IMR-90 (cell line): Measurements from ENCODE around the gene RARRES2. TPM values are rescaled to one million over a fixed set of nuclear protein-coding genes. Genes with fewer than 3 reads are reported as not detected.

Experiments
- ATAC-seq: fragments of 200-7000 bp; cut with Tn5 transposase; 2 replicates; pipeline ENCODE4 v1.9.1; 2020; ENCODE audit warnings: low read depth, mild to moderate bottlenecking, moderate library complexity
- BruUV-seq: library from RNA; stranded (reverse); fragments of 400-500 nt; replicated peaks from 2 replicates; lab custom pipeline; 2021; lab: Mats Ljungman, UMichigan
- CTCF ChIA-PET: fragments of 300-600 bp; formaldehyde crosslinking; extraction: SDS; loops from one replicate; lab custom pipeline; 2021; ENCODE audit warnings: antibody characterized with exemption; lab: Yijun Ruan, JAX
- POLR2A ChIA-PET: fragments of 300-600 bp; sonication (Branson Sonifier 250); formaldehyde crosslinking; loops from one replicate; lab custom pipeline; 2022; ENCODE audit warnings: antibody characterized with exemption; ENCODE audit not compliant: unreplicated experiment; lab: Charles Lee
- DNase-seq: peaks from one replicate; pipeline ENCODE4 v3.0.0; 2013
- H2AFZ ChIP-seq: replicated peaks from 2 replicates; pipeline ENCODE3; 2013; ENCODE audit warnings: low read length, mild to moderate bottlenecking; ENCODE audit not compliant: poor library complexity
- H2AK5ac ChIP-seq: 2 replicates; pipeline ENCODE4 v1.6.1; 2013; ENCODE audit warnings: low read depth, low read length, inconsistent platforms
- H2AK9ac ChIP-seq: replicated peaks from 2 replicates; pipeline ENCODE3; 2013; ENCODE audit warnings: mild to moderate bottlenecking, low read depth, low read length, moderate library complexity; ENCODE audit not compliant: poor library complexity
- H2BK120ac ChIP-seq: 2 replicates; pipeline ENCODE4 v1.6.1; 2013; ENCODE audit warnings: low read depth, low read length, inconsistent platforms
- H2BK15ac ChIP-seq: 3 replicates; pipeline ENCODE4 v1.6.1; 2013; ENCODE audit warnings: low read depth, low read length, inconsistent platforms
- H2BK20ac ChIP-seq: 2 replicates; pipeline ENCODE4 v1.6.1; 2013; ENCODE audit warnings: low read depth, mild to moderate bottlenecking, inconsistent platforms, low read length, moderate library complexity
- H2BK5ac ChIP-seq: 2 replicates; pipeline ENCODE4 v1.6.1; 2013; ENCODE audit warnings: mild to moderate bottlenecking, low read depth, low read length, inconsistent platforms; ENCODE audit not compliant: poor library complexity, severe bottlenecking
- H3K14ac ChIP-seq: replicated peaks from 2 replicates; pipeline ENCODE4 v1.6.1; 2013; ENCODE audit warnings: low read depth, low read length, inconsistent platforms
- H3K18ac ChIP-seq: 2 replicates; pipeline ENCODE4 v1.6.1; 2013; ENCODE audit warnings: low read depth, low read length, control low read depth
- H3K23ac ChIP-seq: 2 replicates; pipeline ENCODE4 v1.6.1; 2013; ENCODE audit warnings: low read depth, low read length, inconsistent platforms
- H3K27ac ChIP-seq: 2 replicates; pipeline ENCODE4 v1.5.1; 2013; ENCODE audit warnings: mild to moderate bottlenecking, control low read depth, low read length; ENCODE audit not compliant: insufficient read depth
- H3K27me3 ChIP-seq: 2 replicates; pipeline ENCODE4 v1.6.1; 2013; ENCODE audit warnings: low read length; ENCODE audit not compliant: control insufficient read depth, insufficient read depth
- H3K36me3 ChIP-seq: 2 replicates; pipeline ENCODE4 v1.6.1; 2013; ENCODE audit warnings: low read length, mixed read lengths; ENCODE audit not compliant: control insufficient read depth, insufficient read depth
- H3K4ac ChIP-seq: 2 replicates; pipeline ENCODE4 v1.6.1; 2013; ENCODE audit warnings: low read depth, low read length, inconsistent platforms
- H3K4me1 ChIP-seq: 2 replicates; pipeline ENCODE4 v1.6.1; 2013; ENCODE audit warnings: low read length, mixed read lengths; ENCODE audit not compliant: control insufficient read depth, insufficient read depth
- H3K4me2 ChIP-seq: 2 replicates; pipeline ENCODE4 v1.6.1; 2013; ENCODE audit warnings: low read depth, mild to moderate bottlenecking, control low read depth, low read length, moderate library complexity
- H3K4me3 ChIP-seq: 2 replicates; pipeline ENCODE4 v1.5.1; 2013; ENCODE audit warnings: low read depth, mild to moderate bottlenecking, control low read depth, low read length, moderate library complexity; ENCODE audit not compliant: insufficient read depth
- H3K56ac ChIP-seq: 2 replicates; pipeline ENCODE4 v1.6.1; 2013; ENCODE audit warnings: low read length, inconsistent platforms; ENCODE audit not compliant: insufficient read depth; ENCODE audit errors: extremely low read depth
- H3K79me1 ChIP-seq, 2 experiments: 2 replicates each; pipeline ENCODE4 v1.6.1; 2013; ENCODE audit warnings: low read length in 2 of 2, inconsistent platforms in 1 of 2, low read depth in 1 of 2
- H3K9ac ChIP-seq: 2 replicates; pipeline ENCODE4 v1.6.1; 2013; ENCODE audit warnings: low read depth, low read length, control low read depth
- H3K9me1 ChIP-seq: 2 replicates; pipeline ENCODE4 v1.6.1; 2013; ENCODE audit warnings: low read length, inconsistent platforms; ENCODE audit not compliant: insufficient read depth
- H3K9me3 ChIP-seq: 2 replicates; pipeline ENCODE4 v1.6.1; 2013; ENCODE audit warnings: low read length; ENCODE audit not compliant: control insufficient read depth, insufficient read depth
- H4K20me1 ChIP-seq: 2 replicates; pipeline ENCODE4 v1.6.1; 2013; ENCODE audit warnings: low read length, inconsistent platforms; ENCODE audit not compliant: insufficient read depth
- H4K5ac ChIP-seq: 2 replicates; pipeline ENCODE4 v1.6.1; 2013; ENCODE audit warnings: mild to moderate bottlenecking, low read depth, low read length, control low read depth
- H4K8ac ChIP-seq, 2 experiments: 2 replicates each; pipeline ENCODE4 v1.6.1; 2013; ENCODE audit warnings: low read depth in 2 of 2, low read length in 2 of 2, control low read depth in 1 of 2, inconsistent platforms in 1 of 2
- H4K91ac ChIP-seq: 2 replicates; pipeline ENCODE4 v1.6.1; 2013; ENCODE audit warnings: low read depth, low read length, inconsistent platforms; ENCODE audit not compliant: insufficient read depth
- BHLHE40 ChIP-seq: fragments of 150-350 bp; IDR thresholded peaks from 2 replicates; pipeline ENCODE4 v1.6.1; 2016; ENCODE audit warnings: mild to moderate bottlenecking, low read depth, low read length
- CEBPB ChIP-seq: IDR thresholded peaks from 2 replicates; pipeline ENCODE4 v1.6.1; 2012; ENCODE audit warnings: low read depth, low read length, improper control_type of control experiment
- CHD1 ChIP-seq: IDR thresholded peaks from 2 replicates; pipeline ENCODE4 v1.6.1; 2012; ENCODE audit warnings: low read depth, low read length, improper control_type of control experiment
- FOS ChIP-seq: fragments of 150-350 bp; IDR thresholded peaks from 2 replicates; pipeline ENCODE4 v1.6.1; 2016; ENCODE audit warnings: low read depth, low read length
- MAFK ChIP-seq: IDR thresholded peaks from 2 replicates; pipeline ENCODE4 v1.6.1; 2012; ENCODE audit warnings: low read depth, low read length, improper control_type of control experiment
- MAZ ChIP-seq: IDR thresholded peaks from 2 replicates; pipeline ENCODE4 v1.6.1; 2012; ENCODE audit warnings: low read depth, mild to moderate bottlenecking, low read length, improper control_type of control experiment, moderate library complexity, borderline replicate concordance
- MXI1 ChIP-seq: IDR thresholded peaks from 2 replicates; pipeline ENCODE4 v1.6.1; 2012; ENCODE audit warnings: low read depth, mild to moderate bottlenecking, low read length, moderate library complexity, borderline replicate concordance
- NFE2L2 ChIP-seq: fragments of 150-350 bp; IDR thresholded peaks from 2 replicates; pipeline ENCODE4 v1.6.1; 2016; ENCODE audit warnings: low read depth, mild to moderate bottlenecking, low read length
- POLR2A ChIP-seq: IDR thresholded peaks from 2 replicates; pipeline ENCODE4 v1.6.1; 2012; ENCODE audit warnings: mild to moderate bottlenecking, low read depth, low read length
- RAD21 ChIP-seq: IDR thresholded peaks from 2 replicates; pipeline ENCODE4 v1.6.1; 2012; ENCODE audit warnings: low read length, improper control_type of control experiment
- RCOR1 ChIP-seq: IDR thresholded peaks from 2 replicates; pipeline ENCODE4 v1.6.1; 2012; ENCODE audit warnings: mild to moderate bottlenecking, low read length, improper control_type of control experiment; ENCODE audit not compliant: insufficient replicate concordance
- RFX5 ChIP-seq: IDR thresholded peaks from 2 replicates; pipeline ENCODE4 v1.8.0; 2012; ENCODE audit warnings: low read depth, mild to moderate bottlenecking, low read length, moderate library complexity
- SMC3 ChIP-seq: fragments of 150-350 bp; IDR thresholded peaks from 2 replicates; pipeline ENCODE4 v1.6.1; 2016; ENCODE audit warnings: low read depth, mild to moderate bottlenecking, antibody characterized with exemption, low read length, moderate library complexity
- WGBS, 2 experiments: methylation state at CpG; one replicate each; pipeline versions ENCODE4 v1.1.5 to v1.1.7; 2013; ENCODE audit warnings: missing lambda C conversion rate in 2 of 2; ENCODE audit not compliant: insufficient read length in 1 of 2; ENCODE audit errors: extremely low coverage in 2 of 2; 5-methylcytosine and 5-hydroxymethylcytosine counted together
- dilution Hi-C: fragments of 300-500 bp; cut with HindIII; formaldehyde crosslinking; loops from one replicate; pipeline ENCODE4 v1.14.3; 2018; ENCODE audit warnings: low sequenced_read_pairs; ENCODE audit not compliant: unreplicated experiment
- in situ Hi-C: fragments of 300-500 bp; cut with MboI; formaldehyde crosslinking; loops from 3 replicates; pipeline ENCODE4 v1.14.3; 2019; ENCODE audit warnings: low sequenced_read_pairs, inconsistent platforms, mixed read lengths
- intact Hi-C: fragments of 100-400 bp; cut with micrococcal nuclease; formaldehyde crosslinking; loops from 2 replicates; pipeline ENCODE4 v1.10.0; 2022
- polyA plus RNA-seq, 3 experiments: library from polyadenylated mRNA; depleted of rRNA; stranded (reverse); fragments of >200 nt; gene quantifications; 2 replicates each; pipeline ENCODE4 v1.2.3, GENCODE V29; 2012; ENCODE audit warnings: low replicate concordance in 1 of 3
- total RNA-seq: library from RNA; depleted of rRNA; stranded (reverse); fragments of >200 nt; gene quantifications from 2 replicates; pipeline ENCODE4 v1.2.3, GENCODE V29; 2012
- TF ChIP-seq, protein P1 (sequence below): fragments of 150-350 bp; IDR thresholded peaks from 2 replicates; pipeline ENCODE4 v1.6.1; 2016; ENCODE audit warnings: low read depth, mild to moderate bottlenecking, low read length, moderate library complexity, borderline replicate concordance
- TF ChIP-seq, protein P2 (sequence below): fragments of 150-350 bp; IDR thresholded peaks from 2 replicates; pipeline ENCODE4 v1.6.1; 2017; ENCODE audit warnings: mild to moderate bottlenecking, antibody characterized with exemption, low read length, low read depth
- TF ChIP-seq, protein P3 (sequence below): conservative IDR thresholded peaks from 2 replicates; pipeline ENCODE4 v1.5.1; 2012; ENCODE audit warnings: mild to moderate bottlenecking, low read depth, low read length, improper control_type of control experiment

RARRES2 gene
- total and polyA plus RNA-seq, 2 of the 4 experiments (the other 2 are of a cell fraction), result 1.6 TPM; not detected in 1

DNA sequence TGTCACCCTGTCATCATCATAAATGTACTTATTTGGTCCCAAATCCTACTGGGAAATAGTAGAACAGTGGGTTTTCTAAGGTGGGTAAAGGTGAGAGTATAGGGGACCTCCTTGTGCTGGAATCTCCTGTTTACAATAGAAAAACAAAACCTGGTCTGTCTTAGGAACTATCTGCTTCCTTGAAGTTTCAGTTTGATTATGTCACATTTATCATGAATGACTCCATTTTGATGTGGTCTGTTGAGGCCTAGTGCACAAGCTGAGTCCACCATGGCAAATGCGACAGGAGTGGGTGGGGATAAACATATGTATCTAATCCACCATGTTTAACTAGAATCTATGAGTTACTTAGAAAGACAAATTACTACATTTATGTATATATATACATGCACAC, 14.2 kb upstream of the RARRES2 start:
- BruUV-seq, result no TSS peak
- Histone ChIP-seq H4K5ac (no peak overlapping the region), H2BK15ac (no peak overlapping the region), H3K9me1 (no peaks in the 10 kb centered on the region; the same call in 1 of the 2 replicates), H3K56ac (no peak overlapping the region), H3K36me3 (no peaks in the 10 kb centered on the region), H2AK9ac (no peak overlapping the region), H3K27ac (no peak overlapping the region), H3K9ac (no peak overlapping the region), H2BK5ac (no peak overlapping the region), H4K91ac (no peak overlapping the region), H3K4me1 (no peaks in the 10 kb centered on the region; the same call in 1 of the 2 replicates), H3K79me1 (no peaks in the 10 kb centered on the region), H3K27me3 (no peaks in the 10 kb centered on the region), H2BK20ac (no peak overlapping the region), H3K23ac (no peak overlapping the region), H2AFZ (no peak overlapping the region), H3K9me3 (no peaks in the 10 kb centered on the region), H3K14ac (no peak overlapping the region), H3K4ac (no peak overlapping the region), H4K20me1 (no peaks in the 10 kb centered on the region), H3K4me3 (no peak overlapping the region), H3K18ac (no peak overlapping the region), H2BK120ac (no peak overlapping the region), H4K8ac (no peak overlapping the region), H3K4me2 (no peak overlapping the region), H2AK5ac (no peak overlapping the region)
- ATAC-seq (no peak), DNase-seq (no peak)
- intact Hi-C loops, result loop anchor here (2.0 kb wide), 1 partner anchor 65 kb away; no protein-coding TSS in a partner anchor
- TF ChIP-seq, protein P1, sequence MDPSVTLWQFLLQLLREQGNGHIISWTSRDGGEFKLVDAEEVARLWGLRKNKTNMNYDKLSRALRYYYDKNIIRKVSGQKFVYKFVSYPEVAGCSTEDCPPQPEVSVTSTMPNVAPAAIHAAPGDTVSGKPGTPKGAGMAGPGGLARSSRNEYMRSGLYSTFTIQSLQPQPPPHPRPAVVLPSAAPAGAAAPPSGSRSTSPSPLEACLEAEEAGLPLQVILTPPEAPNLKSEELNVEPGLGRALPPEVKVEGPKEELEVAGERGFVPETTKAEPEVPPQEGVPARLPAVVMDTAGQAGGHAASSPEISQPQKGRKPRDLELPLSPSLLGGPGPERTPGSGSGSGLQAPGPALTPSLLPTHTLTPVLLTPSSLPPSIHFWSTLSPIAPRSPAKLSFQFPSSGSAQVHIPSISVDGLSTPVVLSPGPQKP, result no peak
- no peak for TF ChIP-seq FOS
- TF ChIP-seq, protein P2, sequence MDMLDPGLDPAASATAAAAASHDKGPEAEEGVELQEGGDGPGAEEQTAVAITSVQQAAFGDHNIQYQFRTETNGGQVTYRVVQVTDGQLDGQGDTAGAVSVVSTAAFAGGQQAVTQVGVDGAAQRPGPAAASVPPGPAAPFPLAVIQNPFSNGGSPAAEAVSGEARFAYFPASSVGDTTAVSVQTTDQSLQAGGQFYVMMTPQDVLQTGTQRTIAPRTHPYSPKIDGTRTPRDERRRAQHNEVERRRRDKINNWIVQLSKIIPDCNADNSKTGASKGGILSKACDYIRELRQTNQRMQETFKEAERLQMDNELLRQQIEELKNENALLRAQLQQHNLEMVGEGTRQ, result no peak
- TF ChIP-seq RAD21, result no peak
- no peak for TF ChIP-seq MXI1
- TF ChIP-seq SMC3, result no peak
- no peak for TF ChIP-seq CHD1
- TF ChIP-seq CEBPB, result no peak
- no peak for TF ChIP-seq RFX5
- TF ChIP-seq MAZ, result no peak
- TF ChIP-seq POLR2A, result no peak
- no peak for TF ChIP-seq NFE2L2
- TF ChIP-seq RCOR1, result no peak
- no peak for TF ChIP-seq BHLHE40
- no peak for TF ChIP-seq MAFK
- TF ChIP-seq, protein P3, sequence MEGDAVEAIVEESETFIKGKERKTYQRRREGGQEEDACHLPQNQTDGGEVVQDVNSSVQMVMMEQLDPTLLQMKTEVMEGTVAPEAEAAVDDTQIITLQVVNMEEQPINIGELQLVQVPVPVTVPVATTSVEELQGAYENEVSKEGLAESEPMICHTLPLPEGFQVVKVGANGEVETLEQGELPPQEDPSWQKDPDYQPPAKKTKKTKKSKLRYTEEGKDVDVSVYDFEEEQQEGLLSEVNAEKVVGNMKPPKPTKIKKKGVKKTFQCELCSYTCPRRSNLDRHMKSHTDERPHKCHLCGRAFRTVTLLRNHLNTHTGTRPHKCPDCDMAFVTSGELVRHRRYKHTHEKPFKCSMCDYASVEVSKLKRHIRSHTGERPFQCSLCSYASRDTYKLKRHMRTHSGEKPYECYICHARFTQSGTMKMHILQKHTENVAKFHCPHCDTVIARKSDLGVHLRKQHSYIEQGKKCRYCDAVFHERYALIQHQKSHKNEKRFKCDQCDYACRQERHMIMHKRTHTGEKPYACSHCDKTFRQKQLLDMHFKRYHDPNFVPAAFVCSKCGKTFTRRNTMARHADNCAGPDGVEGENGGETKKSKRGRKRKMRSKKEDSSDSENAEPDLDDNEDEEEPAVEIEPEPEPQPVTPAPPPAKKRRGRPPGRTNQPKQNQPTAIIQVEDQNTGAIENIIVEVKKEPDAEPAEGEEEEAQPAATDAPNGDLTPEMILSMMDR, result no peak
- dilution Hi-C loops, result no loop called here
- in situ Hi-C loops, result no loop called here
- POLR2A ChIA-PET, result interaction anchor here (0.6 kb wide), 1 partner anchor 30 kb away, joined by 6 read pairs; no protein-coding TSS in a partner anchor
- no CpG with 5 or more reads among the region's 1 CpG for WGBS, 2 experiments
- CTCF ChIA-PET, result interaction anchor here (0.9 to 2.0 kb wide), 4 partner anchors 11 to 51 kb away, joined by 3 to 5 read pairs (median 4); no protein-coding TSS in a partner anchor
